HL-60 (cell line): ENCODE measurements around the gene WNT5A.

Source experiments
- GABPA ChIP-seq: IDR thresholded peaks from 2 replicates; pipeline ENCODE4 v1.6.1; 2012; ENCODE audit warnings: low read depth
- POLR2AphosphoS5 ChIP-seq: IDR thresholded peaks from 2 replicates; pipeline ENCODE4 v1.6.1; 2012; ENCODE audit warnings: low read depth
- TF ChIP-seq, protein P1 (sequence below): IDR thresholded peaks from one replicate; pipeline ENCODE4 v1.5.1; 2011; ENCODE audit warnings: low read length, control low read depth, inconsistent platforms; ENCODE audit not compliant: insufficient read depth

DNA sequence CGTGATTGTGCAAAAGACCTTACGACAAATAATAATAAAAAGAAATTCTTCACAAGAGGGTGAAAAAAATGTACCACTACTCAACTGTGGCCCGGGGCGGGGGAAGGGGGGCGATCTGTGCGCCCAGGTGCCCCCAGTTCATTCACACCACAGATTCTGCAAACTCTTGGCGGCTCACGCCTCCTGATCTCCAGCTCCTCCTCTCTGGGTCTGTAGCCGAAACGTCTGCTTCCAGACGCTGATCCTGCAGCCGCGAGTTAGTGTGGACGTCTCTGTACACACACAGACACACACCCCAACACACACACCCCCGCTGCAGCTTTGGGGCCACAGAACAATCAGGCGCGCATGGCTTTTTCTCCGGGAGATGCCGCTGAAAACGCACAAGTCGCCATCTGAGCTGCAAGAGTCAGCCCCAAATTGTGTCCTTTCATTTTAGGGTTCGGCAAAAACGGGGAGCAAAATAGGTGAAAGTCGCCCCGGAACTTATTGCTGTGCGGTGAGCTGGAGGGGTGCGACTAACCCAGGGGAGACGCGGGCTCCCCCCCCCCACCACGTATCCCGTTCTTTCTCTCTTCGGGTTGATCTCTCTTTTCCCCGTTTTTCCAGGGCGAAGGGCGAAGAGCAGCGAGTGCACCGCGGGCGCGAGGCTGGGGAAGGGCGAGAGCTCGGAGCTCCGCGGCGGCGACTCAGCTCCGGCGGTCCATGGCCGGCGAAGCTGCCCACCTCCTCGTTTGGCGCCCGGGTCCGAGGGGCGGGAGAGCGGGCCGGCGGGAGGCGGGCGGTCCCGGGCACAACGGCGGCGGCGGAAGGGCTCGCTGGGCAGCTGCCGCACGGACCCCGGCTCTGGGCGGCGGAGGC lies 505 bp upstream of the WNT5A start:
- TF ChIP-seq POLR2AphosphoS5 (no peak), GABPA (no peak)
- TF ChIP-seq, protein P1, sequence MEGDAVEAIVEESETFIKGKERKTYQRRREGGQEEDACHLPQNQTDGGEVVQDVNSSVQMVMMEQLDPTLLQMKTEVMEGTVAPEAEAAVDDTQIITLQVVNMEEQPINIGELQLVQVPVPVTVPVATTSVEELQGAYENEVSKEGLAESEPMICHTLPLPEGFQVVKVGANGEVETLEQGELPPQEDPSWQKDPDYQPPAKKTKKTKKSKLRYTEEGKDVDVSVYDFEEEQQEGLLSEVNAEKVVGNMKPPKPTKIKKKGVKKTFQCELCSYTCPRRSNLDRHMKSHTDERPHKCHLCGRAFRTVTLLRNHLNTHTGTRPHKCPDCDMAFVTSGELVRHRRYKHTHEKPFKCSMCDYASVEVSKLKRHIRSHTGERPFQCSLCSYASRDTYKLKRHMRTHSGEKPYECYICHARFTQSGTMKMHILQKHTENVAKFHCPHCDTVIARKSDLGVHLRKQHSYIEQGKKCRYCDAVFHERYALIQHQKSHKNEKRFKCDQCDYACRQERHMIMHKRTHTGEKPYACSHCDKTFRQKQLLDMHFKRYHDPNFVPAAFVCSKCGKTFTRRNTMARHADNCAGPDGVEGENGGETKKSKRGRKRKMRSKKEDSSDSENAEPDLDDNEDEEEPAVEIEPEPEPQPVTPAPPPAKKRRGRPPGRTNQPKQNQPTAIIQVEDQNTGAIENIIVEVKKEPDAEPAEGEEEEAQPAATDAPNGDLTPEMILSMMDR: no peak
